PFSK-1 (cell line): ENCODE results near the gene NEURL2.

Experiments
- POLR2AphosphoS5 ChIP-seq: IDR thresholded peaks from 2 replicates; pipeline ENCODE4 v1.6.1; 2012; ENCODE audit warnings: low read depth, mild to moderate bottlenecking, control low read depth, low read length, moderate library complexity
- REST ChIP-seq, 2 experiments: IDR thresholded peaks; 2 replicates each; pipeline versions ENCODE4 v1.6.1 to v1.8.0; 2011 to 2012; ENCODE audit warnings: low read depth in 2 of 2, low read length in 2 of 2, control low read depth in 1 of 2, inconsistent platforms in 1 of 2, mild to moderate bottlenecking in 1 of 2, moderate library complexity in 1 of 2; ENCODE audit not compliant: insufficient read depth in 1 of 2

GRCh38 chr20:45937765-45938164 lies 46.8 kb upstream of the NEURL2 start:
- no peak for TF ChIP-seq POLR2AphosphoS5
- TF ChIP-seq REST (IDR thresholded peaks at IDR 0.05; ENCODE audit: insufficient read depth in 1 of 2, low read depth in 2 of 2, low read length in 2 of 2), result no peak
